NB4 (cell line): ENCODE data around the gene PCGF5.

Experiments used
- CTCF ChIP-seq: IDR thresholded peaks from one replicate; pipeline ENCODE4 v1.5.1; 2012; ENCODE audit warnings: low read depth, low read length
- MAX ChIP-seq: IDR thresholded peaks from 2 replicates; pipeline ENCODE4 v1.6.1; 2011; ENCODE audit warnings: low read depth, low read length
- MYC ChIP-seq: IDR thresholded peaks from 2 replicates; pipeline ENCODE4 v1.6.1; 2011; ENCODE audit warnings: low read depth, low read length

GRCh38 chr10:91201213-91201996 is 19.1 kb upstream of the PCGF5 start:
- no peak for TF ChIP-seq CTCF
- no peak for TF ChIP-seq MYC
- no peak for TF ChIP-seq MAX
